ENCODE results near the gene ACACB. TPM values are rescaled to one million over a fixed set of nuclear protein-coding genes. Genes with fewer than 3 reads are reported as not detected.

Gene ACACB
- total RNA-seq, 1 donor from 2014 or later = 1.7 TPM

- H3K4me1 Mint-ChIP-seq (ENCODE audit: unreplicated experiment) = peaks cover 6% of the 10 kb centered on the region
- no peak overlapping the region for H3K27ac Mint-ChIP-seq (ENCODE audit: unreplicated experiment)
- H3K27me3 Mint-ChIP-seq (ENCODE audit: unreplicated experiment) = no peaks in the 10 kb centered on the region
- no peak for TF ChIP-seq CTCF (IDR thresholded peaks at IDR 0.05; ENCODE audit: unreplicated experiment)
- no peak for DNase-seq (ENCODE audit: low spot score)
- H3K36me3 Mint-ChIP-seq (ENCODE audit: low read depth, unreplicated experiment) = peaks cover 37% of the 10 kb centered on the region
- no peak overlapping the region for H3K4me3 Mint-ChIP-seq (ENCODE audit: unreplicated experiment)
- no peaks in the 10 kb centered on the region for H3K9me3 Mint-ChIP-seq (ENCODE audit: unreplicated experiment)
Observed at GRCh38 chr12:109084425-109084824, 32.0 kb upstream of the ACACB start.

GRCh38 chr12:109085590-109085989 is 30.8 kb upstream of the ACACB start:
- Mint-ChIP-seq H3K36me3 (ENCODE audit: low read depth, unreplicated experiment) (peaks cover 39% of the 10 kb centered on the region), H3K4me1 (ENCODE audit: unreplicated experiment) (peaks cover 6% of the 10 kb centered on the region), H3K4me3 (ENCODE audit: unreplicated experiment) (no peak overlapping the region), H3K27ac (ENCODE audit: unreplicated experiment) (no peak overlapping the region), H3K9me3 (ENCODE audit: unreplicated experiment) (no peaks in the 10 kb centered on the region), H3K27me3 (ENCODE audit: unreplicated experiment) (no peaks in the 10 kb centered on the region)
- no peak for DNase-seq (ENCODE audit: low spot score)
- TF ChIP-seq CTCF (IDR thresholded peaks at IDR 0.05; ENCODE audit: unreplicated experiment) = no peak

- H3K4me1 Mint-ChIP-seq (ENCODE audit: unreplicated experiment) = peaks cover 6% of the 10 kb centered on the region
- H3K9me3 Mint-ChIP-seq (ENCODE audit: unreplicated experiment) = no peaks in the 10 kb centered on the region
- H3K27ac Mint-ChIP-seq (ENCODE audit: unreplicated experiment) = no peak overlapping the region
- DNase-seq (ENCODE audit: low spot score) = no peak
- peaks cover 29% of the 10 kb centered on the region for H3K36me3 Mint-ChIP-seq (ENCODE audit: low read depth, unreplicated experiment)
- H3K4me3 Mint-ChIP-seq (ENCODE audit: unreplicated experiment) = no peak overlapping the region
- H3K27me3 Mint-ChIP-seq (ENCODE audit: unreplicated experiment) = no peaks in the 10 kb centered on the region
- TF ChIP-seq CTCF (IDR thresholded peaks at IDR 0.05; ENCODE audit: unreplicated experiment) = no peak
Observed at GRCh38 chr12:109087250-109087649, 29.1 kb upstream of the ACACB start.

GRCh38 chr12:109088818-109089217 is 27.6 kb upstream of the ACACB start:
- Mint-ChIP-seq H3K4me1 (ENCODE audit: unreplicated experiment) (peaks cover 10% of the 10 kb centered on the region), H3K27me3 (ENCODE audit: unreplicated experiment) (peaks cover under 1% of the 10 kb centered on the region), H3K9me3 (ENCODE audit: unreplicated experiment) (no peaks in the 10 kb centered on the region), H3K27ac (ENCODE audit: unreplicated experiment) (no peak overlapping the region), H3K4me3 (ENCODE audit: unreplicated experiment) (no peak overlapping the region), H3K36me3 (ENCODE audit: low read depth, unreplicated experiment) (peaks cover 21% of the 10 kb centered on the region)
- no peak for DNase-seq (ENCODE audit: low spot score)
- no peak for TF ChIP-seq CTCF (IDR thresholded peaks at IDR 0.05; ENCODE audit: unreplicated experiment)

- no peak overlapping the region for H3K4me3 Mint-ChIP-seq (ENCODE audit: unreplicated experiment)
- DNase-seq (ENCODE audit: low spot score) = no peak
- H3K9me3 Mint-ChIP-seq (ENCODE audit: unreplicated experiment) = no peaks in the 10 kb centered on the region
- no peak overlapping the region for H3K27ac Mint-ChIP-seq (ENCODE audit: unreplicated experiment)
- peaks cover 1% of the 10 kb centered on the region for H3K27me3 Mint-ChIP-seq (ENCODE audit: unreplicated experiment)
- H3K36me3 Mint-ChIP-seq (ENCODE audit: low read depth, unreplicated experiment) = peaks cover 21% of the 10 kb centered on the region
- no peak for TF ChIP-seq CTCF (IDR thresholded peaks at IDR 0.05; ENCODE audit: unreplicated experiment)
- H3K4me1 Mint-ChIP-seq (ENCODE audit: unreplicated experiment) = peaks cover 13% of the 10 kb centered on the region
Observed at GRCh38 chr12:109089683-109090082, 26.7 kb upstream of the ACACB start.
